SK-MEL-5 (cell line): ENCODE measurements around the gene PRRX1. TPM values are rescaled to one million over a fixed set of nuclear protein-coding genes. Genes with fewer than 3 reads are reported as not detected.

Source experiments
- DNase-seq: peaks from one replicate; pipeline ENCODE4 v3.0.0-alpha.2; 2016; ENCODE audit warnings: low read depth, low spot score
- in situ Hi-C: cut with HindIII; loops from 2 replicates; pipeline ENCODE4 v1.10.0; 2016; ENCODE audit warnings: low sequenced_read_pairs, high pct_unique_total_duplicates, low pct_unique_long_range_greater_than_20kb
- total RNA-seq: library from RNA; depleted of rRNA; stranded (reverse); fragments of >200 nt; shearing (Covaris generic); gene quantifications from 2 replicates; pipeline ENCODE4 v1.2.3, GENCODE V29; 2014

The PRRX1 gene
- total RNA-seq, 1 experiment from 2014 or later: 0.05 TPM

DNA sequence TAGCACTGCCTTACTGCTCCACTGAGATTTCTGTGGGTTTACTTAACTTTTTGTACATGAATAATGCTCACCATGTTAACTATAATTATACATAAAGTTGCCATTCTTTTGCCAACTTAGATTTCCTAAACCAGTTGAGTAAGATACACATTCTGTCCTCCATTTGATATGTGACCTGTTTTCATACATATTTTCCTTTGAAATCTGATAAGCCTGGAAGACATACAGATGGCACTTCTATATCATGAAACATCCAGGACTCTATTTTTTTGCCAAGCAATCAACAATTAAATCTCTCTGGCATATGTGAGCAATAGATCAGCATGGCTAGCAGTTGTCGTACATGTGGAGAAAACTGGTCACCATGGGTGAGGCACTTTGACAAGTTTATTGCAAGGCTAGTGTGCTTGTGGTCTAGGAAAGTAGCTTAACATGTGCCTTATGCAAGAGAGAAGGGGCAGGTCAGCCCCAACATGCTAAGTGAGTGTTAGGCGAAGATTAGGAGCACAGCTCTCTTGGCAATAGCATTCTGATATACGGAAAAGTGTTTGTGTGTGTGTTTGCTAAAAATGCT is 14.2 kb downstream of the PRRX1 start:
- in situ Hi-C loops: no loop called here
- no peak for DNase-seq

- no peak for DNase-seq
- in situ Hi-C loops: no loop called here
Measured at GRCh38 chr1:170680428-170680827, 16.5 kb downstream of the PRRX1 start.

- no peak for DNase-seq
- in situ Hi-C loops: no loop called here
Measured at GRCh38 chr1:170682169-170682568, 18.2 kb downstream of the PRRX1 start.

DNA sequence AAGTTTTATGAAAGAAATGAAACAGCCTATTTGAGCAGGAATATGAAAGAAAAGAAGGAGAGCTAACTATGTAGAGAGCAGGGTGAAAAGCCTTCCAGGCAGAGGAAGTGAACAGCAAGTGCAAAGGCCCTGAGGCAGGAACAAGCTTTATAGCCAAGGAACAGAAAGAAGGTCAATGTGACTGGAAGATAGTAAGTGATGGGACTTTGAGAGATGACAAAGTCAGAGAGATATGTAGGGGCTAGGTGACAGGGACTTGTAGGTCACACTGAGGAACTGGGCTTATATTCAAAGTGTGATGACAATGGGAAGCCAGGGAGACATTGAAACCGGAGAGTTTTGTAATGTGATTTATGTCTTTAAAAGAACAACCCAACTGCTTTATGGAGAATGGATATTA is 18.9 kb downstream of the PRRX1 start:
- in situ Hi-C loops: no loop called here
- DNase-seq: no peak

DNA sequence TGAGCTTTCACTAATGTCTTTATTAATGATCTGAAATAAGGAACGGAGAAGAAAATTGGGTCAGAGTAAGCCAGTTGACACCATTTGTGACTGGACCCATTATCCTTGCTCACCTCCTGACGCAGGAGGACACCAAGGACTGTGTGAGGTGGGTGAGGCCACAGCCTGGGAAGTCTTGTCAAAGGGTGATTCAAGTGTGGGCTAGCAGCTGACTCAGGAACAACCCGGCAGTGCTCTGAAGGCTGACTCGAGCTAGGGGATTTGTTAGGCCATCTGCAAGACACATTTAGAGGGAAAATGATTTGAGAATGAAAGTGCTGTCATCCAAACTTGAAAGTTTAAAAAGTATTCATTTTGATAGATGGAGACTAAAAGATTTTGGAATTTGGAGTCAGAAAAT is 21.2 kb downstream of the PRRX1 start:
- in situ Hi-C loops: no loop called here
- no peak for DNase-seq

DNA sequence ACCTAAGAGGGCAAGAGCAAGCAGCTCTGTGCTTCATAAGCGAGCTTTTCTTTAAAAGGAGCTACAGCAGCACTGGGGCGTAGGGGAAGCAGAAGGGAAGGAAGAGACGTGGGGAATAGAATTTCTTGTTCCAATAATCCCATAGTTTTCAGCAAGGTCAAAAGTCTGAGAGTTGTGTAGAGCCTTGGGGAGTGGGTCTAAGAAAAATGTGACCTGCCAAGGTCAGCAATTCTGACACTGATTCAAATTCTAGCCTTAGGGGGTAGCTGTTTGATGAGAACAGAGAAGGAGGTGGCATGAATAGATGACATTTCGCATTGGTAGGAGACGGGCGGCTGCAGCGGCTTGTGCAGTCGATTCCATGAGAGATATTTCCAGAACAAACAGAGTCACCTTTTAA is 22.4 kb downstream of the PRRX1 start:
- in situ Hi-C loops: no loop called here
- DNase-seq: no peak

- DNase-seq: no peak
- in situ Hi-C loops: no loop called here
Measured at GRCh38 chr1:170687621-170688020, 23.7 kb downstream of the PRRX1 start.

GRCh38 chr1:170691258-170691657 is 27.3 kb downstream of the PRRX1 start:
- in situ Hi-C loops: no loop called here
- DNase-seq: no peak

GRCh38 chr1:170692866-170693575 is 29.1 kb downstream of the PRRX1 start:
- DNase-seq: no peak
- in situ Hi-C loops: no loop called here

- DNase-seq: no peak
- in situ Hi-C loops: no loop called here
Measured at GRCh38 chr1:170694172-170694926, 30.4 kb downstream of the PRRX1 start.

DNA sequence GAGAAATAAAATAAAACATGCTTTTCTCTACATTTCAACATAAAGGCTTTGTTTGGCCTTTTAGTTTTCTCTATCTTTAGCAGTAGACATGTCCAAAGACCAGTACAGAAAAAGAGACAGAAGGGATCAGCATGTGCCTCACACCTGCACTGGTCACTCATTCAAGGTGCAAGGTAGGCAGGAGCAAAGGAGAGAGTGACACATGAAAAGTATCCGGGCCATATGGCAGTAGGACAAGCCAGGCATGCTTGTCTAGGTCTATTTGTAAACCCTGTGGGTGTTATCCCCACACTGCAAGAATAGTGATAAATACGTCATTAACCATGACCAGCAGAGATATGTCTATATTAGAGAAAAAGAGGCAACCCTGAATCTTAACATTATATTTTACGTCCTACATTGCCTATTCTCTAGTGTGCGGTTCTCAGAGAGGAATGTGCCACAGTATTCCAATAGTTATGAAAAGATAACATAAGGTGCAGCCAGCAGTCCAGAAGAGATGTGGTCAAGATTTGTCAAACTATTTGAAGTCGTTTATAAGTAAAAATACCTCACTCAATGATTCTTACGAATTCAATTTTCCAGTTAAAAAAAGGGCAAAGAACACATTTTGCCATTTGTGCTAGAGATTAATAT is 32.1 kb downstream of the PRRX1 start:
- no peak for DNase-seq
- in situ Hi-C loops: no loop called here

DNA sequence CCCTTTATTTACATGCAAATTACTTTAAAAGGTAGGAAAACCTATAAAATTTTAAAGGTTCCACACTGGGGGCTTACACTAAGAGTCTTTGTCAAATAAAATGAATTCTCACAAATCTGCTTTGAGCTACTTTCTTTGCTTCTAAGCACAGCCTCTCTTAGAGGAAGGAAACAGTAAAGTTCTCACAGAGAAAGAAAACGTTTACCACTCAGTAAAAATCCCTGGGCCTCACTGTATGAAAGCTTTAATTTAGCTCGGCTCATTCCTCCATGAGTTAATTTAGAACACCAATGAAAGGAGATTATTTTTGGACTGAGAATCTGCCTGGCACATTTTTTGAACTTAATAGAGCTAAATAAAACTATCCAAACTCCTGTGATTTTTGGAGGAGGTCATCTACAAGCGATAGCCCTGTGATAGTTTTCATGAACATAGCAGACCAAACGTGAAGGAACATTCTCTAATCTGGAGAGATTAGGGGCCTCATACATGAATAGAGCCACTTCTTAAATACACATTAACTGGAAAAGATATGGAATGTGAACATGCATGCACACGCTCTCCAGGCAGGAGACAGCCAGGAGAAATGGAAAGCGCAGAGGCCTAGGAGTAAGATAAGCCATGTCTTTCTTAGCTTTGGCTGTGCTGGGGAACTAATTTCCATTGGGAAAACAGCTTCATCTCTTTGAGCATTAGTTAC is 32.8 kb downstream of the PRRX1 start:
- no peak for DNase-seq
- in situ Hi-C loops: no loop called here

DNA sequence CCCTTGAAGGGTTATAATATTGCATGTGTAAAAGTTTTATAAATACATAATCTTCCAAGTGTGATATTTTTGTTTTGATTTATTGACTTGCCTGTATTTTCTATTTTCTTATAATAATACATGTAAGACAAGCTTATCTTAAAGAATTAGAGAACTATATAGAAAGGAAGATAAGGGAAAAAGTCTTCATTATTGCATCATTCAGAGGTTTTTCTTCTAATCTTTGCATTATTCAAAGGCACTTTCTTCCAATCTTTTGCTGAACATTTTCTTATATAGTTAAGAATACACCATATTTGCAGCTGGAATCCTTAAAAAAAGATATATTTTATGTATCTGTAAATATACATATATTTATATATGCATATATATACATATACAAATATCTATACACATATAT is 33.4 kb downstream of the PRRX1 start:
- in situ Hi-C loops: no loop called here

GRCh38 chr1:170698301-170699275 is 34.7 kb downstream of the PRRX1 start:
- peak; percentile 66 for DNase-seq
- in situ Hi-C loops: no loop called here

More for the DNA sequence above, 33.4 kb downstream of the PRRX1 start:
- no peak for DNase-seq

DNA sequence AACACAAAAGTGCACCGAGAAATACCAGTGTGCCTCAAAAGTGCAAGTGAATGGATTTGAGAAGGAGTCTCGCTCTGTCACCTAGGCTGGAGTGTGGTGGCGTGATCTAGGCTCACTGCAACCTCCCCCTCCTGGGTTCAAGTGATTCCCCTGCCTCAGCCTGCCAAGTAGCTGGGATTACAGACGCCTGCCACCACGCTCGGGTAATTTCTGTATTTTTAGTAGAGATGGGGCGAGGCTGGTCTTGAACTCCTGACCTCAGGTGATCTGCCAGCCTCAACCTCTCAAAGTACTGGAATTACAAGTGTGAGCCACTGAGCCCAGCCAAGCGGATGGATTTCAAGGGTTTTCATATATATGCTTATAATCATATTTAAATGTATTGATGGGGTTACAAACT is 35.8 kb downstream of the PRRX1 start:
- in situ Hi-C loops: no loop called here
- DNase-seq: no peak

GRCh38 chr1:170700842-170701615 is 37.1 kb downstream of the PRRX1 start:
- no peak for DNase-seq
- in situ Hi-C loops: no loop called here
